C4-2B (cell line): ENCODE results near the gene GLI3.
"Not testable (repeated sequence)": the region's sequence is repeated elsewhere in the genome, so short reads cannot be mapped to it uniquely, and the experiment has no call there.

Experiments
- H3K27ac ChIP-seq: fragments of 450-650 bp; 2 replicates; pipeline ENCODE4 v1.5.1; 2017
- CTCF ChIP-seq: fragments of 450-650 bp; conservative IDR thresholded peaks from 2 replicates; pipeline ENCODE4 v1.5.1; 2017; ENCODE audit warnings: mild to moderate bottlenecking
- ZFX ChIP-seq: fragments of 450-650 bp; IDR thresholded peaks from 2 replicates; pipeline ENCODE4 v1.6.1; 2017

Gene GLI3

GRCh38 chr7:42212541-42213090 lies 24.4 kb downstream of the GLI3 start:
- TF ChIP-seq CTCF, result no peak
- no peak for TF ChIP-seq ZFX
- no peak overlapping the region for H3K27ac ChIP-seq

- TF ChIP-seq ZFX (no peak), CTCF (no peak)
- H3K27ac ChIP-seq, result no peak overlapping the region
Measured at GRCh38 chr7:42211938-42212337, 25.1 kb downstream of the GLI3 start.

GRCh38 chr7:42210779-42211178 lies 26.2 kb downstream of the GLI3 start:
- no peak overlapping the region for H3K27ac ChIP-seq
- TF ChIP-seq ZFX (no peak), CTCF (no peak)

- no peak for TF ChIP-seq CTCF
- no peak for TF ChIP-seq ZFX
- no peak overlapping the region for H3K27ac ChIP-seq
Measured at GRCh38 chr7:42210333-42210732, 26.7 kb downstream of the GLI3 start.

- H3K27ac ChIP-seq, result not testable (repeated sequence)
Measured at GRCh38 chr7:42209085-42209484, 27.9 kb downstream of the GLI3 start.

GRCh38 chr7:42208572-42208971 lies 28.4 kb downstream of the GLI3 start:
- H3K27ac ChIP-seq, result no peak overlapping the region
- TF ChIP-seq CTCF (no peak), ZFX (no peak)

- H3K27ac ChIP-seq, result no peak overlapping the region
- TF ChIP-seq CTCF, result no peak
- no peak for TF ChIP-seq ZFX
Measured at GRCh38 chr7:42207420-42207819, 29.6 kb downstream of the GLI3 start.

- no peak overlapping the region for H3K27ac ChIP-seq
- TF ChIP-seq ZFX, result no peak
- TF ChIP-seq CTCF, result no peak
Measured at GRCh38 chr7:42203336-42203735, 33.7 kb downstream of the GLI3 start.
